ENCODE results near the gene MYH2. TPM values are rescaled to one million over a fixed set of nuclear protein-coding genes. Genes with fewer than 3 reads are reported as not detected.

Gene MYH2
- total RNA-seq, 4 donors from 2014 or later, result 0.83 TPM; not detected in 3

- TF ChIP-seq, protein P1, sequence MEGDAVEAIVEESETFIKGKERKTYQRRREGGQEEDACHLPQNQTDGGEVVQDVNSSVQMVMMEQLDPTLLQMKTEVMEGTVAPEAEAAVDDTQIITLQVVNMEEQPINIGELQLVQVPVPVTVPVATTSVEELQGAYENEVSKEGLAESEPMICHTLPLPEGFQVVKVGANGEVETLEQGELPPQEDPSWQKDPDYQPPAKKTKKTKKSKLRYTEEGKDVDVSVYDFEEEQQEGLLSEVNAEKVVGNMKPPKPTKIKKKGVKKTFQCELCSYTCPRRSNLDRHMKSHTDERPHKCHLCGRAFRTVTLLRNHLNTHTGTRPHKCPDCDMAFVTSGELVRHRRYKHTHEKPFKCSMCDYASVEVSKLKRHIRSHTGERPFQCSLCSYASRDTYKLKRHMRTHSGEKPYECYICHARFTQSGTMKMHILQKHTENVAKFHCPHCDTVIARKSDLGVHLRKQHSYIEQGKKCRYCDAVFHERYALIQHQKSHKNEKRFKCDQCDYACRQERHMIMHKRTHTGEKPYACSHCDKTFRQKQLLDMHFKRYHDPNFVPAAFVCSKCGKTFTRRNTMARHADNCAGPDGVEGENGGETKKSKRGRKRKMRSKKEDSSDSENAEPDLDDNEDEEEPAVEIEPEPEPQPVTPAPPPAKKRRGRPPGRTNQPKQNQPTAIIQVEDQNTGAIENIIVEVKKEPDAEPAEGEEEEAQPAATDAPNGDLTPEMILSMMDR (IDR thresholded peaks at IDR 0.05), result no peak
- no peak for TF ChIP-seq POLR2A (IDR thresholded peaks at IDR 0.05)
- no peaks in the 10 kb centered on the region for H3K27me3 ChIP-seq
- no peak overlapping the region for H3K27ac ChIP-seq
- no peak for DNase-seq
- no peak overlapping the region for H3K4me3 ChIP-seq
- H3K36me3 ChIP-seq, result no peaks in the 10 kb centered on the region
- no peaks in the 10 kb centered on the region for H3K4me1 ChIP-seq
- H3K9me3 ChIP-seq, result no peaks in the 10 kb centered on the region
Observed at GRCh38 chr17:10521949-10522348, 27.5 kb downstream of the MYH2 start.

DNA sequence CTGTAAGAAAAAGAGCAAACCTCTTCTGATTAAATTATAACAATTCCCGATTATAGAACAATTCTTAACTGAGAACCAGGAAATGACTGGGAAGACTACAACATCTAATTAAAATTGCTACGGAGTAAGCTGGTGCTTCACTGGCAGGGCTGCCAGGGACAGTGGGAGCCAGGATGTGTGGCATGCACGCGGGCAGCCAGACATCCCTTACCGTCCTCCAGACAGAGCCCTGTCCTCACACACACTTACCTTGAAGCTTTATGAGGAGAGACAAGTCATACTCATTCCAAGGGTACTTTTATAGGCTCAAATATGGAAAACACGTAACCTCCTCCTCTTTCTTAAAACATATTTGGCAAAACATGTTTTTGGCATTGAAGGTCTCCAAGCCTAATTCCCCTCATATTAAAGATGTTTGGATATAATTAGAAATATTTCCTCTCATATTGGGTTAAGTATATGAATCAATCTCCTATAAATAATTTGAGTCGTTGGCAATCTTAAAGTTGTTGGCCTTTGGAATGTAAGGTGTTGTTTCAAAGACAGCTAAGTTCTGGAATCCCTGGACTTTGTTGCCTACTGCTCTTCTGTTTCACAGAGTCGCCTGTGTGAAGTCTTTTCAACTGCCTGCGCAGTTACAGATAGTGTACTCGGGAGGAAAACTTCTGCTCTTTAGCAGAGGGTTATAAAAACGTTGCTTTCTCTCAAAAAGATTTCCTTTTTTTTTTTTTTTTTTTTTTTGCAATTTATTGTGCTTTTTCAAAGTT lies 31.0 kb downstream of the MYH2 start, which contains the start of gene MYH1:
TSS of gene MYH1 (minus strand) at position 272 of the 767 bp plus-strand sequence. CDS start 1,900 bp downstream, outside the sequence.
- Histone ChIP-seq H3K36me3 (no peaks in the 10 kb centered on the region), H3K27ac (no peak within 1 kb of the TSS), H3K4me3 (no peak within 1 kb of the TSS), H3K4me1 (no peaks in the 10 kb centered on the region), H3K27me3 (no peaks in the 10 kb centered on the region), H3K9me3 (no peaks in the 10 kb centered on the region)
- no peak for DNase-seq
- no peak for TF ChIP-seq POLR2A (IDR thresholded peaks at IDR 0.05)
- TF ChIP-seq, protein P1 (IDR thresholded peaks at IDR 0.05), result no peak

DNA sequence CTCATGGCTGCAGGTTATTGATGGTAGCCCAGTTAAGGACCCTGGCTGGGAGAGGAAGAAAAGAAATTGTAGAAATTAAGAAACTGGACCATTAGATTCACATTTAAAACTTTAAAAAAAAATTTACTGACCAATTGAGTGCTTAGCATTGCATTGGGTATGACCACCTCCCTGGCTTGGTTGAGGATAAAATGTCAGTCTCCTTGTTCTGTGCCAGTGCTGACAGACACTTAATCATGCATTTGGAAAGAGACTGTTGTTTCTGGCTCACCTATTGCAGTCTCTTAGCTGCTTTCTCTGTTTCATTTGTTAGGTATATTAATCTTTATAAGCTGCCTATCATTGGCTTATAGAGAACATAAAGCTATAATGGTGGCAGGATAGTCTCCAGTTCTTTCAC lies 32.8 kb downstream of the MYH2 start:
- no peaks in the 10 kb centered on the region for H3K27me3 ChIP-seq
- H3K4me3 ChIP-seq, result no peak overlapping the region
- no peaks in the 10 kb centered on the region for H3K4me1 ChIP-seq
- no peak overlapping the region for H3K27ac ChIP-seq
- no peaks in the 10 kb centered on the region for H3K36me3 ChIP-seq
- TF ChIP-seq, protein P1 (IDR thresholded peaks at IDR 0.05), result no peak
- no peak for TF ChIP-seq POLR2A (IDR thresholded peaks at IDR 0.05)
- H3K9me3 ChIP-seq, result no peaks in the 10 kb centered on the region
- DNase-seq, result no peak

DNA sequence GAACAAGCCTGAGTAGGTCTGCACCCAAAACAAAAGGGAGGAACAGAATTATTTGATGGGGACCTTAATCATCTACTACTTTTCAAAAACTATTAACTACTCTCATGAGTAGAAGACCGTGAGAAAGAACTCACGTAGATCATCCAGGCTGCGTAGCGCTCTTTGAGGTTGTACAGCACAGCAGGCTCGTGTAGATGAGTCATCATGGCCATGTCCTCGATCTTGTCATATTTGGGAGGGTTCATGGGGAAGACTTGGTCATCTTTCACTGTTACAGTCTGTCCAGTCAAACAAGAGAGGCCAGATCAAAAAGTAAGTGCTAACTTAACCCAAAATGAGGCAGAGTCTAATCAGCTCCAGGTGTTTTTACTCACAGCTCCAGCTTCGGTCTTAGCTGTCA lies 33.4 kb downstream of the MYH2 start:
- TF ChIP-seq POLR2A (IDR thresholded peaks at IDR 0.05), result no peak
- TF ChIP-seq, protein P1 (IDR thresholded peaks at IDR 0.05), result no peak
- no peaks in the 10 kb centered on the region for H3K4me1 ChIP-seq
- DNase-seq, result no peak
- no peaks in the 10 kb centered on the region for H3K9me3 ChIP-seq
- H3K27ac ChIP-seq, result no peak overlapping the region
- H3K27me3 ChIP-seq, result no peaks in the 10 kb centered on the region
- H3K36me3 ChIP-seq, result no peaks in the 10 kb centered on the region
- H3K4me3 ChIP-seq, result no peak overlapping the region

DNA sequence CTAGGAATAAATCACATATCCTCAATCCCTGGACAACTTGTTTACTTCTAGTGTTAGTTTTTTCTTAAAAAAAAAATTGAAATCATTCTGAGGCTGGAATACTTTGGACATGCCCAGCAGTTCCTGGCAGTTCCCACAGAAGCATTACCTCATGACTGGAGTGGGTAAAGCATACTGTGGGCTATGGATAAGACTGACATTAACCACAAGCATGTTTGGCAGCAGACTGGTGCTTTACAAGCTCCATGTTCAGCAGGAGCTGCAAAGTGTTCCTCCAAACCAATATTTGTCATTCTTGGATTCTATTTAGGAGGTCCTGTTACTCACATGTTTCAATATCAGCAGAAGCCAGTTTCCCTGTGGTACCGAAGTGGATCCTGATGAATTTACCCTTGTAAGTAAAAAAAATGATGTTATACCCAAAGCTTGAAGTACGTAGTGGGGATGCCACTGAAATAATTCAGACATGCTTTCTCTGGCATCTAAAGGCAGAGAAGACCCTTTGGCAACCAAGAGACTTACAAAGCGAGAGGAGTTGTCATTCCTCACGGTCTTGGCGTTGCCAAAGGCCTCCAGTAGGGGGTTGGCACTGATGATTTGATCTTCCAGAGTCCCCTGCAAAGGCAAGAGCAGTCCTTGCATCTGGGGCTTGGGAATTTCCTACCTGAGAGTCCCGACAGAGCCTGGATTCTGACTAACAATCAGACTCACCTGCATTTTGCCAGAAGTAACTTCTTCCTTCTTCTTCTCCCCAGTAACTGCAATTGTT lies 36.0 kb downstream of the MYH2 start:
- TF ChIP-seq POLR2A (IDR thresholded peaks at IDR 0.05), result no peak
- TF ChIP-seq, protein P1 (IDR thresholded peaks at IDR 0.05), result no peak
- Histone ChIP-seq H3K36me3 (no peaks in the 10 kb centered on the region), H3K27ac (no peak overlapping the region), H3K4me1 (no peaks in the 10 kb centered on the region), H3K4me3 (no peak overlapping the region), H3K27me3 (no peaks in the 10 kb centered on the region), H3K9me3 (no peaks in the 10 kb centered on the region)
- no peak for DNase-seq

Measured in Peyer's patch (tissue), 4 donors.